D341Med (cell line): ENCODE measurements around the gene FERMT1.
"Not testable (repeated sequence)": the region's sequence is repeated elsewhere in the genome, so short reads cannot be mapped to it uniquely, and the experiment has no call there.

Source experiments
- DNase-seq: peaks from one replicate; pipeline ENCODE4 v3.0.0; 2012; ENCODE audit warnings: low spot score

Gene FERMT1

GRCh38 chr20:6115221-6115895, 7.5 kb downstream of the FERMT1 start:
- no peak for DNase-seq

GRCh38 chr20:6114696-6115095, 8.1 kb downstream of the FERMT1 start:
- DNase-seq = no peak

GRCh38 chr20:6113951-6114350, 8.9 kb downstream of the FERMT1 start:
- no peak for DNase-seq

GRCh38 chr20:6112965-6113364, 9.9 kb downstream of the FERMT1 start:
- not testable (repeated sequence) for DNase-seq

- DNase-seq = no peak
These were observed 14.5 kb downstream of the FERMT1 start for GRCh38 chr20:6108330-6108729.

- no peak for DNase-seq
These were observed 18.2 kb downstream of the FERMT1 start for GRCh38 chr20:6104493-6105188.

GRCh38 chr20:6103301-6103700, 19.5 kb downstream of the FERMT1 start:
- DNase-seq = no peak

- DNase-seq = no peak
These were observed 21.5 kb downstream of the FERMT1 start for GRCh38 chr20:6101346-6101745.

- DNase-seq = no peak
These were observed 22.6 kb downstream of the FERMT1 start for GRCh38 chr20:6100246-6100645.

- DNase-seq = no peak
These were observed 23.0 kb downstream of the FERMT1 start for GRCh38 chr20:6099819-6100218.

GRCh38 chr20:6095409-6095808, 27.4 kb downstream of the FERMT1 start:
- DNase-seq = no peak

- no peak for DNase-seq
These were observed 28.3 kb downstream of the FERMT1 start for GRCh38 chr20:6094565-6094964.

- DNase-seq = no peak
These were observed 28.8 kb downstream of the FERMT1 start for GRCh38 chr20:6094063-6094462.

- DNase-seq = no peak
These were observed 31.2 kb downstream of the FERMT1 start for GRCh38 chr20:6091661-6092060.

- no peak for DNase-seq
These were observed 36.0 kb downstream of the FERMT1 start for GRCh38 chr20:6086868-6087267.

GRCh38 chr20:6083926-6084325, 38.9 kb downstream of the FERMT1 start:
- no peak for DNase-seq

- DNase-seq = no peak
These were observed 41.6 kb downstream of the FERMT1 start for GRCh38 chr20:6081236-6081635.

GRCh38 chr20:6079016-6079415, 43.8 kb downstream of the FERMT1 start:
- DNase-seq = no peak

GRCh38 chr20:6075428-6076219, 47.2 kb downstream of the FERMT1 start:
- DNase-seq = no peak

GRCh38 chr20:6074784-6075183, 48.0 kb downstream of the FERMT1 start:
- no peak for DNase-seq

GRCh38 chr20:6074145-6074561, 48.7 kb downstream of the FERMT1 start:
- no peak for DNase-seq

- DNase-seq = no peak
These were observed 51.8 kb downstream of the FERMT1 start for GRCh38 chr20:6070829-6071695.
